SKM-1 (cell line): ENCODE results near the gene SPOP.

ENCODE experiments used
- DNase-seq: peaks from one replicate; lab custom pipeline; 2025; ENCODE audit not compliant: unreplicated experiment; lab: John Stamatoyannopoulos, UW

The SPOP gene

DNA sequence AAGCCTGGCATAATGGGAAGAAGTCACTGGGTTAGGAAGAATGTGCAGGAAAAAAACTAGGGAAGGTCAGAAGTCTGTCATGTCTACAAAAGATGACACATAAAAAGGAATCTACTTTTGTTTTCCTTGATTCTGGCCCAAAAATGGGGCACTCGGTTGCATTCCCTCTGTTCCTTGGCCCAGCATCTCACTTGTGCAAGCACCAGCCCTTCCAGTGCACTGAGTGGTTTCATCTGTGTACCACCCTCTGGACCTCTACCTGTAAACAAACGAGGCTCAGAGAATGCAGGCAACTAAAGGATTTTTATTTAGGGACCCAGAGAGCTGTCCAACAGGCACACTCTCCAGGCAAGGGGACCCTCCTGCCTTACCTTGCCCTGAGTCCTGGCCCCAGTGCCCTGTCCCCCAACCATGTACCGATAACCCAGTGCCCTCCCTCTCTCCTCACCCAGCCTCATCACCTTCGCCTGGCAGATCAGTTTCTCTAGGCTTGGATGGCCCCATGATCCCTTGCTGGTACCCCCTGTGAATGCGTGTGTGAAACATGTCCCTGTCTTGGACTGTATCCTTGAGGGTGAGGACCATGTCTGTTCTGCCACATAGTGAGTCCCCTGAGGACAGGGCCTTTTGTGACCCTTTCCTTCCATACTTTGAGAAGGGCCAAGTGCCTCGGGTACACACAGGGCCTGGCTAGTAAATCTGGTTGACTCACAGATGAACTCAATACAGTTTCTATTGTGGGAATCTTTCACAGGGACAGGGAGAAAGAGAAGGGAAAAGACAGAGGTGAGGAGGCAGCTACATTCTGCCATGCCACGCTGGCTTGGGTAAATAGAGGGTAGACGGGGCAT lies 88.9 kb downstream of the SPOP start:
- no peak for DNase-seq

DNA sequence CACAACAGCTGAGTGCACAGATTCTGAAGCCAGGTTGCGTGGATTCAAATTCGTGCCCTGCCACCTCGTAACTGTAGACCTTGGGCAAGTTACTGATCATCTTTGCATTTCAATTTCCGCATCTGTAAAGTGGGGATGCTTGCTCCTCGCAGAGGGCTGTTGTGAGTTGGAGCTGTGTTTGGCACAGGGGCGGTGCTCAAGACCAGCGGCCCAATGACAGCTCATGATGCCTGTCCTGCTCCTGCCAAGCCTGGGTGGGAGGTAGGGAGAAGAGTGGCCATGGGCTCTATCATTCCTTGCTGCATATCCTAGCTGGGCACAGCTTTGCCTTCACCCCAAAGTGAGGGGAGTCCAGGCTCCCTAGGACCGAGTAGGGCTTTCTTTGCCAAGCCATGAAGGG lies 89.6 kb downstream of the SPOP start:
- no peak for DNase-seq

DNA sequence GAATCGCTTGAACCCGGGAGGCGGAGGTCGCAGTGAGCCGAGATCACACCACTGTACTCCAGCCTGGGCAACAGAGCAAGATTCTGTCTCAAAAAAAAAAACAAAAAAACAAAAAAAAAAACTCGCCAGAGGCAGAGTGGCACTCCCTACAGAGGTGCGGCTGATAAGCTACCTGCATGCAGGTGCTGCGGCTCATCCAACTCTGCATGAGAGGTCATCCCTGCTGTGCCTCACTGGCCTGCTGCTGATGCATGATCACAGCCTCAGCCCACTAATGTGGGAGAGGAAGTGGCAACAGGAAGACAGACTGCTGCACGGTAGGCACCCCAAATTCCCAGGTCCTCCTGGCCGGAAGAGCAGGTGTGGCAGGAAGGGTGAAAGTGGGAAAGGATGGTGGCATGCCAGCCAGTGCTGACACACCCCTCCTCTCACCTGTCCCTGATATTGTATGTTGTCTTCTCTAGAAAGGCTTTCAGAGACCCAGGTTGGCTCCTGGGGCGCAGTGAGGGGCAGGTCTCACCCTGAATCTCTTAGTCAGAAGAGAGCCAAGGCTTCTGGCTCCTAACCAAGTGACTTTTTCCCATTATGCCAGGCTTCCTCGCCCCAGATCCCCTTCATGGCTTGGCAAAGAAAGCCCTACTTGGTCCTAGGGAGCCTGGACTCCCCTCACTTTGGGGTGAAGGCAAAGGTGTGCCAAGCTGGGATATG lies 90.4 kb downstream of the SPOP start:
- DNase-seq, result no peak

DNA sequence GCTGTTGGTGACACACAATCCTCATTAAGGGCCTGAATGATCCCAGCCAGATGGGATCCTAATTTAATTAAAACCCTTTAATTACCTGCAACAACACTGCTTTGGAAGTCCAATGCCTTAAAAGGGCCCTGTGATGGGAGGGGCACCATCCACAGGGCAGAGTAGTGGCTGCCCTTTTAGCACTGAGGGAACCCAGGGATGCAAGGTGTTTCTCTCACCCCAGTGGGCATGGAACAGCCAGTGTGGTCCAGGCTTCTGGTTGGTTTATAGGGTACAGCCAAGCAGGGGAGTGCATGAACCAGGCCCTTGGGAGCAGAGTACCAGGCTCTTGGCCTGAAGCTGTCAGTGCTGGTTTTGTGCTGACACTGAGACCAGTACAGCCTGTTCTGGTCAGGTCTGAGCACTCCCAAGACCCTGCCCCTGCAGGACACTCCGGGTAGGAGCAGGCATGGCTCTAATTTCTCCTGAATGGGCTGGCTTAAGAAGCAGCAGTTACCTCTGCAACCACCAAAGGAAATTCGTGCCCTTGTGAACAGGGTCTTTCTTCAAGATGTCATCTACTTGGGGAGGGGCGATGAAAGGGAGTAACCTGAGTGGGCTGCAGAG lies 92.4 kb downstream of the SPOP start:
- DNase-seq, result no peak

DNA sequence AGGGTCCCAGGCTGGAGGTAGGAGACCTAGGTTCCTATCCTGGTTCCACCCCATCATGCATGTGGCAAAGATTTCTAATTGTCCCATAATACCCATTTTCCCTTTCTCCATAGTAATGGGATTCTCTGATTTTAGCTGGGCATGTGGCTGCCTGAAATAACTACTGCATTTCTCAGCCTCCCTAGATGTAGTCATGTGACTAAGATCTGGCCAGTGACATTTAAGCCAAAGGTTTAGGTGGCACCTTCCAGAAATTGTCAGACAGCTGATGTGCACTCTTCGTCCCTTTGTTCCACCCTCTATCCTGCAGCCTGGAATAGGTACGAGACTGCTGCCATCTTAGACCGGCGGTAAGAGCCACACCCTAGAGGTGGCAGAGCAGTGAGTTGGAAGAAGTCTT lies 94.0 kb downstream of the SPOP start:
- no peak for DNase-seq

DNA sequence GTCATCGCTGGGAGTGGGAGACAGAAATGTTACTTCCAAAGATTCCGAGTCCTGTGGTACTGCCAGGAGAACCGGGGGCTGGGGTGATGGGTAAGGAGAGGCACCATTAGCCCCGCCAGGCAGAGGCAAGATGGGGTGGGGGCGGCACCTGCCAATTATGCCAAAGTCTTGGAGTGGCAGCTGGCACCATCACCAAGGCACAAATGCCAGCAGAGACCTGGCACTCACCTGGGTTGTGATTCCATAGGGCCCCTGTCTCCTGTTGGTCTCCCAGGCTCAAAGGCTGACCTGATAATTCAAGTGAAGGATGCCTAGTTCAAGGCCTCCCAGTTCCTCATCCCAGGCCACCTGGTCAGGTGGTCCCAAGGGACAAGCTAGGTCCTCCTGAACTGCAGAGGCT lies 94.7 kb downstream of the SPOP start:
- DNase-seq, result no peak

DNA sequence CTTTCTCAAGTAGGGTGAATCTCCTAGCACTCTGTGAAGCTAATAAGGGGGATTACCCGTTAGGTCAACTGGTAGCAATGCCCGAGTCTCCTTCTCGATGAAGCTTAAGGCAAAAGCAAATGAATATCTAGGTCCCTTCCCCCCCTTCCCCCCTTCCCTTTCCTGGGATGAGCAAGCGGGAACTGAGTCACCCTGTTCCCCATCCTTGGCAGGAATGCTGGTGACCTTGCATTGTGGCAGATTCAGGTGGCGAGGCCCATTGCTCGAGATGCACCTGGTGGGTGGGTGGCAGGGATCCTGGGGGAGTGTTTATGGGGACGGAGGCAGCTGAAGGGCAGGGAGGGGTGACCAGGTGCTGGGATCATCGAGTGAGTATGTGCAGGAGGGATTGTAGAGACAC lies 95.1 kb downstream of the SPOP start:
- no peak for DNase-seq

DNA sequence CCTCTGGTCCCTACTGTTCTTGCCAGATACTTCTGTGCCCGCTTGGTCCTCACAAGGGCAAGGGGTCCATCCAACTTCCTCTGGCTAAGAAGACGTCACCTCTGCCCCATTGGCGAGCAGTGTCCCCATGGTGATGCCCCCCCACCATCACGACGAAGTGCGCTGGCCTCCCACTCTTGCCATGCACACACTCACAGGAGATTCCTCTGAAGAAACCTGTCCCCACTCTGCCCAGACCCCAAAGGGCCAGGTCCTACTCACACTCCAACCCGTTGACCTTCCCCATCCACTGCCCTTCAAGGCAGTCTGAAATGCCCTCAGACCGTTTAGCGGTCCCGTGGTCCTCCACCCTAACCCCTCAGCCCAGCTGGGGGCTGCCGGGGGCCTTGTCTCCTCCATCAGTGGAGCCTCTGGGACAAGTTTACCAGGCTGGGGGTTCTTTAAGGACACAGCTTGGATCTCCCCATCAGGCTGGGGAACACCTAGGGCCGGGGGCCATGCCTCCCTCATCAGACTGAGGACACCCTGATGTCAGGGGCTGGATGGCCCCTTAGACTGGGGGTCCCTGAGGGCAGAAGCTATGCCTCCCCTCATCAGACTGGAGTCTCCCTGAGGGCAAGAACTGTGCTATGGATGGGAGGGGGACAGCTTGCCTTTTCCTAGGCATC lies 95.7 kb downstream of the SPOP start:
- DNase-seq, result no peak

DNA sequence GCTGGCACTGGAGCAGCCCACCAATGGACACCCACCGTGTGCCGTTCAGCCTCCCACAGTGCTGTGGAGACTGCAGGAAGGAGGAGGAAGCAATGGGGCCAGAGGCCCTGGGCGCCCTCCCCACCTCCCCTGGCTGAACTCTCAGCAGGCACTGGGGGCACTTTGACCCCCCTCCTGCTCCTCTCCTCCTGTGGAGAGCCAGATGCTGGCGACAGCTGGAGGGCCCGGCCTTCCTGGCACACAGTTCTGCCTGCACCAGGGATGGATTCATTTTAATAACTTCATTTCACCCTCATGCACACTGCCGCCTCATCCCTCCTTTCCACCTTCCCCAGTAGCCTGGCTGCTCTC lies 96.3 kb downstream of the SPOP start:
- no peak for DNase-seq

DNA sequence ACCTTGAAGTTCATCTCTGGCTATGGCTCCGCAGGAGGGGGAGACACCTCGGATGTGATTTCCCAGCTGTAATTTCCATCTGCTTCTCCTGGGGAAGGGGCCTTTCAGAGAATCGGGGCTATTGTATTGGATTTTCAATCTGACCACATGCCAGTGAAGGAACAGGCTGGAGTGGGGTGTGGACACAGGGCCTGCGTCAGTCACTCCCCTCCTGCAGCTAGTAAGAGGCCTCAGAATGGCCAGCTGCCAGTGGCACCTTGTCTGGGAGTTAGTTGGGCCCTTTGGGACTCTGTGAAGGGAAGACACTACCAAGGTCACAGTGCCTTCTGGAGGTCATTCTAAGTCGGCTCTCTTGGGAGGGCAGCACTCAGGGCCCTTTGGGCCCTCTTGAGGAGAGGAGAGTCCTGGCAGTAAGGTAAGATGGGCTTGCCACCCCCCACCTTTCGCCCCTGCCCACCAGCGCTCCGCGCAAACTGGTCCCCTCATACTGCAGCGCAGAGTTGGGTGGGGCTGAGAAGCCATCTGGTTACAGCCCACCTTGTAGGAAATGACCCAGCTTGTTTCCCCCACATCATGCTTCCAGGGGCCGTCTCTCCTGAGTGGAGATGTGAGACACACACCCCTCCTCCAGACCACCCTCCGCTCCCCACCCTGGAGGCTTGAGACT lies 96.8 kb downstream of the SPOP start:
- no peak for DNase-seq

DNA sequence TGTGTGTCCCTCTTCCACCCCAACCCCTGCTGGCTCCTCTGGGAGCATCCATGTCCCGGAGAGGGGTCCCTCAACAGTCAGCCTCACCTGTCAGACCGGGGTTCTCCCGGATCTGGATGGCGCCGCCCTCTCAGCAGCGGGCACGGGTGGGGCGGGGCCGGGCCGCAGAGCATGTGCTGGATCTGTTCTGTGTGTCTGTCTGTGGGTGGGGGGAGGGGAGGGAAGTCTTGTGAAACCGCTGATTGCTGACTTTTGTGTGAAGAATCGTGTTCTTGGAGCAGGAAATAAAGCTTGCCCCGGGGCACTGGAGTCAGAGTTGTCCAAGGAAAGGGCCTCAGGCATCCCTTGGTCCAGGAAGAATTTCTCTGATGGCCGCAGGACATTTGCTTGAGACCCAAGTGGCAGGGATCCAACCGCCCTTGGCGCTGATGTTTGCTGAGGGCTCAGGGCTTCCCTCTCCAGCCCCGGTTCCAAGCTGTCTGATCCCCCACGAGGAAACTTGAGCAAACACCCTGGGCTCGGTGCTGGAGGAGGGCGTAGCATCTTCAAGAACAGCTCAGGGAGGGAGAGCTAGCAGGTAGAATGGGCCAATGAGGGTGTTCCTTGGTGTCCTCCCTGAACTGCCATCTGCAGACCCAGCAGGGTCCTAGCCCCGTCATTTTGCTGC lies 97.7 kb downstream of the SPOP start:
- DNase-seq, result no peak

DNA sequence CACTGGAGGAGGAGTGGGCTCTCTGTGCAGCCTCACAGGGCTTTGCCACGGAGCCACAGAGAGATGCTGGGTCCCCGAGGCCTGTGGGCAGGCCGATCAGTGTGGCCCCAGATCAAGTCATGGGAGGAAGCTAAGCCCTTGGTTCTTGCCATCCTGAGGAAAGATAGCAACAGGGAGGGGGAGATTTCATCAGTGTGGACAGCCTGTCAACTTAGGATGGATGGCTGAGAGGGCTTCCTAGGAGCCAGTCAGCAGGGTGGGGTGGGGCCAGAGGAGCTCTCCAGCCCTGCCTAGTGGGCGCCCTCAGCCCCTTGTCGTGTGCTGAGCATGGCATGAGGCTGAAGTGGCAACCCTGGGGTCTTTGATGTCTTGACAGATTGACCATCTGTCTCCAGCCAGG lies 98.4 kb downstream of the SPOP start:
- no peak for DNase-seq

DNA sequence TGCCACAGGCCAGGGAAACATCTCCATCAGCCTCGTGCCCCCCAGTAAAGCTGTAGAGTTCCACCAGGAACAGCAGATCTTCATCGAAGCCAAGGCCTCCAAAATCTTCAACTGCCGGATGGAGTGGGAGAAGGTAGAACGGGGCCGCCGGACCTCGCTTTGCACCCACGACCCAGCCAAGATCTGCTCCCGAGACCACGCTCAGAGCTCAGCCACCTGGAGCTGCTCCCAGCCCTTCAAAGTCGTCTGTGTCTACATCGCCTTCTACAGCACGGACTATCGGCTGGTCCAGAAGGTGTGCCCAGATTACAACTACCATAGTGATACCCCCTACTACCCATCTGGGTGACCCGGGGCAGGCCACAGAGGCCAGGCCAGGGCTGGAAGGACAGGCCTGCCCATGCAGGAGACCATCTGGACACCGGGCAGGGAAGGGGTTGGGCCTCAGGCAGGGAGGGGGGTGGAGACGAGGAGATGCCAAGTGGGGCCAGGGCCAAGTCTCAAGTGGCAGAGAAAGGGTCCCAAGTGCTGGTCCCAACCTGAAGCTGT lies 98.9 kb downstream of the SPOP start:
- DNase-seq, result no peak

DNA sequence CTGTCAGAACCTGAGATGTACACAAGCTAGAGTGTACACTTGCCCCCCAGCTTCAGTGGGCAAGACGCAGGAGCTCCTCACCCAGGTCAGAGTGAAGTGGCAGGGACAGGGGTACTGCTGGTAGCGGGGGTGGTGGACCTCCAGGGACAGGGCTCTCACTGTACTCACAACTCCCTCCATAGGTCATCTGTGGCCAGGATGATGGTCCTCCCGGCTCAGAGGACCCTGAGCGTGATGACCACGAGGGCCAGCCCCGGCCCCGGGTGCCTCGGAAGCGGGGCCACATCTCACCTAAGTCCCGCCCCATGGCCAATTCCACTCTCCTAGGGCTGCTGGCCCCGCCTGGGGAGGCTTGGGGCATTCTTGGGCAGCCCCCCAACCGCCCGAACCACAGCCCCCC lies 99.5 kb downstream of the SPOP start:
- DNase-seq, result no peak

DNA sequence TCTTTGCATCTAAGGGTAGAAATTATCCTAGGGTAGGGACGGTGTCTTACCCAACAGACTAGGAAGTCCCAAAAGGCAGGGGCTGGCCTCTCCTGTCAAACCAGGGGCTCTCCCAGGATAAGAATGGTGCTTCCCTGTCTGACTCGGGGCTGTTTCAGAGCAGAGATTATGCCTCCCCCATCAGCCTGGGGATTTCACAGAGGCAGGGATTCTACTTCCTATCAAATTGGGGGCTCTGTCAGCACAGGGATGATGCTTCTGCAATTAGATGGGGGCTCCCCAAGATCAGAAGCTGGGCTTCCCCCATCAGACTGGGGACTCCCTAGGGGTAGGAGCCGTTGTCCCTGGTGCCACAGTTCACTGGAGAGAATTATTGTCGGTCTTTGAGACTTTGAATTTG lies 99.9 kb downstream of the SPOP start:
- DNase-seq, result no peak

DNA sequence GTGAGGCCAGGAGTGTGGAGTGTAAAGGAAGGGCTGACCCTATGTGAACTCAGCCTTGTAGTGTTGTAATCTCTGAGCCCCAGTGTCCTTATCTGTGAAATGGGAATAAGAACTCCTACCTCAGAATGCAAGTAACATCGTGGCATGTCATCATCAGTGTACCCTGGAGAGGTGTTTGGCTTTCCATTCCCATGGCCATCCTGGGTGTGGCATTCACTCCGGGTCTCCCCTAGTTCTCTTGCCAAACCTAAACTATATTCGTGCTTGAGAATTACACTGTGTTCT lies 100.3 kb downstream of the SPOP start:
- no peak for DNase-seq

DNA sequence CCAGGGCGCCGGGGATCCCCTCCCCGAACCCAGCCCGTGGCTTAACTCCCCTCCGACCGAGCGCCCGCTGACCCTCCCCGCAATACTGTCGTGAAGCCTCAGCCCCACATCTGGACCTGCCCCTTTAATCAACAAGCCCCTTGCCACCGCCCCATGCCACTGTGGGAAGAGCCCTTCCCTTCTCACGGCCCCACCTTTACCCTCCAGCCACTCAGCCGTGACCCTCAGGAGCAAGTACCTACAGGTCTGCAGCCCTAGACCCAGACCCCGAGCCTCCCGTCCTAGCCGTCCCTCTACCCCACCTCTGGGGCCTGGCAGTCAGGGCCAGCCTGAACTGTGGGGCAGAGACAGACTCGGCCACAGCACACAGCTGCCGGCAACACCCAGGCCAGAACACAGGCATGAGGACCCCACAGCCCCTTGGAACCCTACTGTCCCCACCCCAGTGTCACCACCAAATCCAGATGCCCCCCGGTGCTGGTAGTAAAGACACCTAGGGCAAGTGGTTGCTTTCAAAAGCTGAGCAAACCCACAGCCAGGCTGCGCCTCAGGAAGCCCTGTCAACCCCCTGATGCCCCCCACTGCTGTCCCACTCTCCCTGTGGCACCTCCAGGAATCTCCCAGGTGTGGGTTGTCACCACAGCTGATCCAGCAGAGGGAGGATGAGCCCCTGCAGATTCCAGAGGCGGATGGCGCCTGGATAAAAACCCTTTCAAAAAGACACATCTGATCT lies 100.8 kb downstream of the SPOP start:
- no peak for DNase-seq

DNA sequence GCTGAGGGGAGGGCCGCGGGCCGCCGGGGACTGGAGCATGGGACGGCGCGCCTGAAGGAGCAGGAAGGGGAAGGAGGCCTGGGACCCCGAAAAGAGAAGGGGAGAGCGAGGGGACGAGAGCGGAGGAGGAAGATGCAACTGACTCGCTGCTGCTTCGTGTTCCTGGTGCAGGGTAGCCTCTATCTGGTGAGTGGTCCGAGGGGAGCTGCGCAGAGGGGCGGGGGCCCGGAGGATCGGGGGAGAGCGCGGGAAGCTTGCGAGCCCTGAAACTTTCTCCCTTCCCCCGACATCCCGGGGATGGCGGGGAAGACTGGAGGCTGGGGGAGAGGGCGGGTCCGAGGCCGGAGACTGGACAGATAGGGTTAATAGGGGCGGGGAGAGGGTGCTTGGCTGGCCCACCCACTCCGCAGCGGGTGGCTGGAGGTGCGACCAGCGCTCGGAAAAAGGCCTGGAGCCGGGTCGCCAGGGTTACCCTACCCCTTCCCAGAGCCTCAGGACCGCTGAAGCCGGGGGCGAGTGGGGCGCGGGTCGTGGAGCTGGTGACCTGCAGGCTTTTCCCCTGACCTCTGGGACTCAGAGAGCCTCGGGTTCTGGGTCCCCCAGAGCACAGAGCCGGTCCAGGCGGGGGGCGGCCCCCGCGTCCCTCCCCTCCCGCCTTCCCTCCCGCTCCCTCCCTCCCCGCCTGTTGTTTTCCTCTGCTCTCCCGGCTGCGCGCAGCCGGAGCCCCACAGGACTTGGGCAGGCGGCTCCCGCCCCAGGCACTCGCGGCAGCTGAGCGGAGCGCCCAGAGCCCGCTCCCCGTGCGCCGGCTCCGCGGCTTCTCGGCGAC lies 101.6 kb downstream of the SPOP start:
- DNase-seq, result no peak

DNA sequence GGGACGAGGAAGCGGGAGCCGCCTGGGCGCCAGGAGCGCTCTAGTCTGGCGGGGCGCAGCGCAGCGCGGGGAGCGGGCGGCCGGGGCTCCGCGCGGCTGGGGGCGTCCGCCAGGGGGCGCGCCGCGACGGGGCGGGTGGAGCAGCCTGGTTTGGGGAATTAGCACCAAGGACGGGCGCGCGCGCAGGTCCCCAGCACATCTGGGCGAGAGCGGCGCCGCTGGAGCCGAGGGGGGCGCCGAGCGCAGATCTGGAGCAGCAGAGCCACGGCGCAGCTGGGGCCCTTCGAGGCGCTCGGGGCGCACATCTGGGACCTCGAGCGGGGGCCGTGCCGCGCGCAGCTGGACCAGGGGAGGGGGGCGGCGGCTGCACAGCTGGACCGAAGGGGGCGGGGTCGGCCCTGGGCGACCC lies 102.2 kb downstream of the SPOP start, which contains the start of gene NXPH3:
TSS of gene NXPH3 (plus strand) at position 193 of the 409 bp plus-strand sequence. CDS start 349 bp downstream, outside the sequence.
- DNase-seq, result peak; percentile 20
